VCaP (cell line): Measurements from ENCODE around the gene MEIS2.

ENCODE experiments used
- H3K27ac ChIP-seq: fragments of 450-650 bp; 2 replicates; pipeline ENCODE4 v1.5.1; 2017
- TF ChIP-seq, protein P1 (sequence below): fragments of 450-650 bp; conservative IDR thresholded peaks from 2 replicates; pipeline ENCODE4 v1.5.1; 2017; ENCODE audit warnings: mild to moderate bottlenecking, moderate library complexity

MEIS2 gene

DNA sequence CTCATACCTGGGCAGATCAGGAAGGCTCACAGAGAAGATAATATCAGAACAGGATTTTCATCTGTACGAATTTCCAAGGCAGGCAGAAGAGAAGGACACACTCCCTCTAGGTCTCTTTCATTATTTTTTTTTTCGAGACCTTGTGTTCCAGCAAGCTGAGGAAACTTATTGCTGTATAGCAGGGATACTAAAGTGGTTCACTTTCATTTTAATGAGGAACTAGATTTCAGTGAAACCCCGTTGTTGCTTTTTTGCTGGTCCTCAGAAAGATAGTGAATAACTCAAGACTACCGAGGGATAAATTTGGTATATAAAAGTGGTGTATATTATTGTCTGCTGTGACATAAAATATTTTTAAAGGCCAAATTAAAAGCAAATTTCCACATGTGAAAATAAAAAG lies 24.6 kb downstream of the MEIS2 start:
- no peak overlapping the region for H3K27ac ChIP-seq
- TF ChIP-seq, protein P1, sequence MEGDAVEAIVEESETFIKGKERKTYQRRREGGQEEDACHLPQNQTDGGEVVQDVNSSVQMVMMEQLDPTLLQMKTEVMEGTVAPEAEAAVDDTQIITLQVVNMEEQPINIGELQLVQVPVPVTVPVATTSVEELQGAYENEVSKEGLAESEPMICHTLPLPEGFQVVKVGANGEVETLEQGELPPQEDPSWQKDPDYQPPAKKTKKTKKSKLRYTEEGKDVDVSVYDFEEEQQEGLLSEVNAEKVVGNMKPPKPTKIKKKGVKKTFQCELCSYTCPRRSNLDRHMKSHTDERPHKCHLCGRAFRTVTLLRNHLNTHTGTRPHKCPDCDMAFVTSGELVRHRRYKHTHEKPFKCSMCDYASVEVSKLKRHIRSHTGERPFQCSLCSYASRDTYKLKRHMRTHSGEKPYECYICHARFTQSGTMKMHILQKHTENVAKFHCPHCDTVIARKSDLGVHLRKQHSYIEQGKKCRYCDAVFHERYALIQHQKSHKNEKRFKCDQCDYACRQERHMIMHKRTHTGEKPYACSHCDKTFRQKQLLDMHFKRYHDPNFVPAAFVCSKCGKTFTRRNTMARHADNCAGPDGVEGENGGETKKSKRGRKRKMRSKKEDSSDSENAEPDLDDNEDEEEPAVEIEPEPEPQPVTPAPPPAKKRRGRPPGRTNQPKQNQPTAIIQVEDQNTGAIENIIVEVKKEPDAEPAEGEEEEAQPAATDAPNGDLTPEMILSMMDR, result no peak

- TF ChIP-seq, protein P1, result no peak
These were observed 28.2 kb downstream of the MEIS2 start for GRCh38 chr15:37072181-37072580.

GRCh38 chr15:37071134-37071533 lies 29.2 kb downstream of the MEIS2 start:
- TF ChIP-seq, protein P1, result no peak

More at GRCh38 chr15:37072181-37072580, 28.2 kb downstream of the MEIS2 start:
- H3K27ac ChIP-seq, result no peak overlapping the region

GRCh38 chr15:37070686-37071085 lies 29.7 kb downstream of the MEIS2 start:
- no peak overlapping the region for H3K27ac ChIP-seq
- TF ChIP-seq, protein P1, result no peak

More at GRCh38 chr15:37071134-37071533, 29.2 kb downstream of the MEIS2 start:
- H3K27ac ChIP-seq, result no peak overlapping the region

DNA sequence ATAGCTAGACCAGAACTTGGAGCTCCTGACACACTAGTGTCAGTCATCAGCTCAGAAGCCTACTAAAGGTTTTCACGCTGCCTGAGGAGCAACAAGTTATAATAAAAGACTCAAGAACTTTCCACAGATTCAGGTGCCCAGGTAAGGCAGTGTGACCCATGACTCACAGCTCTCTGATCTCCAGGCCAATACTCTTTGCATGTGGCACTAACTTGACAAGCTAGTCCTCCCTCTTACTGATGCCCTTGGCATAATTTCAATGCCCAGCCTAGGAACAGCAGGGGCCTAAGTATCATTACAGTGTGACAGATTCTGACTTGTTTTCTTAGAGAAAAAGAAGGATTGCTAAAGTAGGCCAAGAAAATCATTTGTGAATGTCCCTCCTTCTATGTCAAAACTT lies 38.4 kb downstream of the MEIS2 start:
- no peak overlapping the region for H3K27ac ChIP-seq
- TF ChIP-seq, protein P1, result no peak

- TF ChIP-seq, protein P1, result no peak
- H3K27ac ChIP-seq, result no peak overlapping the region
These were observed 41.3 kb downstream of the MEIS2 start for GRCh38 chr15:37059086-37059485.

GRCh38 chr15:37058316-37058985 lies 41.9 kb downstream of the MEIS2 start:
- no peak overlapping the region for H3K27ac ChIP-seq
- TF ChIP-seq, protein P1, result no peak
